OCI-LY7 (cell line): ENCODE measurements around the gene ABHD16B. TPM values are rescaled to one million over a fixed set of nuclear protein-coding genes. Genes with fewer than 3 reads are reported as not detected.

Source experiments
- BruUV-seq: library from RNA; stranded (reverse); fragments of 400-500 nt; replicated peaks from 2 replicates; lab custom pipeline; 2021; lab: Mats Ljungman, UMichigan
- CTCF ChIA-PET: fragments of 300-600 bp; sonication (Branson Sonifier 250); formaldehyde crosslinking; loops from one replicate; lab custom pipeline; 2022; ENCODE audit warnings: antibody characterized with exemption; ENCODE audit not compliant: unreplicated experiment; lab: Charles Lee
- POLR2A ChIA-PET: fragments of 300-600 bp; sonication (Branson Sonifier 250); formaldehyde crosslinking; loops from one replicate; lab custom pipeline; 2022; ENCODE audit warnings: antibody characterized with exemption; lab: Charles Lee
- DNase-seq: peaks from one replicate; pipeline ENCODE4 v3.0.0-alpha.2; 2015; ENCODE audit warnings: low spot score
- H2AFZ ChIP-seq: fragments of 200-600 bp; sonication (generic), shearing (Covaris generic); 2 replicates; pipeline ENCODE4 v1.6.1; 2014; ENCODE audit warnings: mild to moderate bottlenecking, antibody characterized with exemption, low read length, moderate library complexity
- H3K27ac ChIP-seq: fragments of 200-600 bp; sonication (generic); 2 replicates; pipeline ENCODE4 v1.5.1; 2014; ENCODE audit warnings: mixed run types, low read depth, mild to moderate bottlenecking, moderate library complexity, low read length, inconsistent platforms; ENCODE audit not compliant: poor library complexity, severe bottlenecking
- H3K36me3 ChIP-seq: fragments of 200-600 bp; sonication (generic); 2 replicates; pipeline ENCODE4 v1.6.1; 2014; ENCODE audit warnings: mild to moderate bottlenecking, antibody characterized with exemption, low read length, moderate library complexity, mixed read lengths; ENCODE audit not compliant: insufficient read depth
- H3K4me1 ChIP-seq: fragments of 200-600 bp; sonication (generic); 2 replicates; pipeline ENCODE4 v1.5.1; 2014; ENCODE audit warnings: mild to moderate bottlenecking, low read length; ENCODE audit not compliant: insufficient read depth, poor library complexity, severe bottlenecking
- H3K4me2 ChIP-seq: fragments of 200-600 bp; sonication (generic); 2 replicates; pipeline ENCODE4 v1.6.1; 2014; ENCODE audit warnings: mild to moderate bottlenecking, low read length
- H3K4me3 ChIP-seq: fragments of 200-600 bp; sonication (generic); 2 replicates; pipeline ENCODE4 v1.5.1; 2014; ENCODE audit warnings: mild to moderate bottlenecking, low read depth, low read length; ENCODE audit not compliant: poor library complexity, severe bottlenecking
- H3K79me2 ChIP-seq: fragments of 200-600 bp; sonication (generic); 2 replicates; pipeline ENCODE4 v1.6.1; 2016; ENCODE audit warnings: low read depth, mild to moderate bottlenecking, low read length, moderate library complexity, mixed read lengths; ENCODE audit not compliant: insufficient read depth
- H3K9me2 ChIP-seq: fragments of 200-600 bp; sonication (generic); 2 replicates; pipeline ENCODE4 v1.6.1; 2016; ENCODE audit warnings: mild to moderate bottlenecking, low read length, mixed read lengths; ENCODE audit not compliant: insufficient read depth
- H3K9me3 ChIP-seq: fragments of 200-600 bp; sonication (generic); 2 replicates; pipeline ENCODE4 v1.6.1; 2014; ENCODE audit warnings: mild to moderate bottlenecking, mixed run types, low read length, mixed read lengths
- H4K20me1 ChIP-seq: fragments of 200-600 bp; sonication (generic); 2 replicates; pipeline ENCODE4 v1.6.1; 2014; ENCODE audit warnings: mild to moderate bottlenecking, antibody characterized with exemption, low read length, moderate library complexity, mixed read lengths; ENCODE audit not compliant: insufficient read depth
- CTCF ChIP-seq: fragments of 200-600 bp; sonication (generic); conservative IDR thresholded peaks from 2 replicates; pipeline ENCODE4 v1.5.1; 2014; ENCODE audit warnings: mild to moderate bottlenecking, antibody characterized with exemption, low read length, moderate library complexity, mixed read lengths
- EZH2phosphoT487 ChIP-seq: fragments of 200-600 bp; sonication (generic); IDR thresholded peaks from 2 replicates; pipeline ENCODE4 v1.6.1; 2018; ENCODE audit warnings: low read depth, borderline replicate concordance, mild to moderate bottlenecking, mixed run types, antibody characterized with exemption, low read length, moderate library complexity, mixed read lengths
- intact Hi-C: fragments of 100-400 bp; cut with micrococcal nuclease; formaldehyde crosslinking; loops from one replicate; pipeline ENCODE4 v1.10.0; 2022; ENCODE audit not compliant: unreplicated experiment
- total RNA-seq, 2 experiments: library from RNA; depleted of rRNA in 1 of 2; stranded (reverse); fragments of >200 nt in 1 of 2; shearing (Covaris generic) in 1 of 2; gene quantifications; 2 replicates each; pipeline ENCODE4 v1.2.3, GENCODE V29; 2014 to 2022

ABHD16B gene
- total RNA-seq, 2 experiments from 2014 or later = 0.29 TPM; not detected in 1

DNA sequence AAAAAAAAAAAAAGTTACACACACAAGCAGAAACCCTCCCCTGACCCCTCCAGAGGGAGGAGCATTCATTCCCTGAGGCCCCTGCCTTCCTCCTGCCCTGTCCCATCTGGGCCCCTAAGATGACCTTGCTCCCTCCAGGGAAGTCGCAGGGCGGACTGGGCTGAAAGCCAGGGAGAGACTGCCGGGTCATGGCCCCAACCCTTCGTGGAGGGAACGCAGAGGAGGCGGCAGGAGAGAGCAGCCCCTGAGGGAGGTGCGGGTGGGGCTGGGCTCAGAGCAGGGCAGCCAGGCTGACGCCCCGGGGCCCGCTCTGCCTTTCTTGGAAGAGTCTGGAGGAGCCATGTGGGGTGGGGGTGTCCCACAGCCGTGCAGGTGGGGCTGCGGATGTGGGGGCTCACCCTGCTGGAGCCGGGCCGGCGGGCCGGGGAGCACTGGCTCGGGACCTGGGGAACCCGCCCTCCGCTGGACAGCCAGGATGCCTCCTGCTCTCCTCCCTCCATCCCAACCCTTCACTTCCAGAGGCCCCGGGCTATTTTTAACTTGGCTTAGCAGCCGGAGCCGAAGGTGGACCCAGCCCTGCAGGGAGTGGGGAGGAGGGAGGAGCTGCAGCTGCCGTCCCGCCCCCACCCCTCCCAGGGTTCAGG lies 15.0 kb upstream of the ABHD16B start:
- H3K4me2 ChIP-seq = no peak overlapping the region
- no peak for DNase-seq
- no peaks in the 10 kb centered on the region for H3K36me3 ChIP-seq
- H3K27ac ChIP-seq = no peak overlapping the region
- TF ChIP-seq CTCF (no peak), EZH2phosphoT487 (no peak)
- no peaks in the 10 kb centered on the region for H3K9me3 ChIP-seq
- BruUV-seq = no TSS peak
- no peak overlapping the region for H3K4me3 ChIP-seq
- no peaks in the 10 kb centered on the region for H3K4me1 ChIP-seq
- no peaks in the 10 kb centered on the region for H4K20me1 ChIP-seq
- H2AFZ ChIP-seq = no peak overlapping the region
- H3K79me2 ChIP-seq = no peaks in the 10 kb centered on the region
- ChIA-PET POLR2A (no interaction called here), CTCF (no interaction called here)
- intact Hi-C loops = no loop called here
- no peaks in the 10 kb centered on the region for H3K9me2 ChIP-seq

DNA sequence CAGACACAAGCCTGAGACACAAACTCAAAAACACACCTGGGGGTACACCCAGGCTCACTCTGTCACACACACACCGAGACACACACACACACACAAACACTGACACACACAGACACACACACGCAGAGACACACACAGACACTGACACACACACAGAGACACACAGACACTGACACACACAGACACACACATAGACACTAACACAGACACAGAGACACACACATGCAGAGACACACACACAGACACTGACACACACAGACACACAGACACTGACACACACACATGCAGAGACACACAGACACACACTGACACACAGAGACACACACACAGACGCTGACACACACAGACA lies 14.4 kb upstream of the ABHD16B start:
- Histone ChIP-seq H3K4me2 (no peak overlapping the region), H2AFZ (no peak overlapping the region), H3K79me2 (no peaks in the 10 kb centered on the region), H3K4me1 (no peaks in the 10 kb centered on the region), H3K9me3 (no peaks in the 10 kb centered on the region), H3K36me3 (no peaks in the 10 kb centered on the region), H3K27ac (no peak overlapping the region), H3K4me3 (no peak overlapping the region), H3K9me2 (no peaks in the 10 kb centered on the region), H4K20me1 (no peaks in the 10 kb centered on the region)
- intact Hi-C loops = no loop called here
- TF ChIP-seq EZH2phosphoT487 (no peak), CTCF (no peak)
- CTCF ChIA-PET = interaction anchor here (0.6 kb wide), 1 partner anchor 303 kb away, joined by 4 read pairs; no protein-coding TSS in a partner anchor
- no peak for DNase-seq
- no TSS peak for BruUV-seq
- POLR2A ChIA-PET = no interaction called here

- POLR2A ChIA-PET = no interaction called here
- no peak for TF ChIP-seq CTCF
These were observed 13.9 kb upstream of the ABHD16B start for GRCh38 chr20:63847237-63848002.

More at GRCh38 chr20:63847237-63848002, 13.9 kb upstream of the ABHD16B start:
- intact Hi-C loops = no loop called here
- Histone ChIP-seq H4K20me1 (no peaks in the 10 kb centered on the region), H3K9me3 (no peaks in the 10 kb centered on the region), H2AFZ (no peak overlapping the region), H3K4me1 (no peaks in the 10 kb centered on the region), H3K9me2 (no peaks in the 10 kb centered on the region), H3K27ac (no peak overlapping the region), H3K4me3 (no peak overlapping the region), H3K4me2 (no peak overlapping the region), H3K79me2 (no peaks in the 10 kb centered on the region), H3K36me3 (no peaks in the 10 kb centered on the region)
- no peak for DNase-seq
- BruUV-seq = no TSS peak
- CTCF ChIA-PET = interaction anchor here (0.6 kb wide), 1 partner anchor 303 kb away, joined by 4 read pairs; no protein-coding TSS in a partner anchor
